Astrocyte of the spinal cord (primary cell): Measurements from ENCODE around the gene GPR84.

ENCODE experiments used
- DNase-seq: peaks from one replicate; pipeline ENCODE4 v3.0.0; 2011; ENCODE audit warnings: low read depth, low spot score
- H3K4me3 ChIP-seq: 2 replicates; pipeline ENCODE4 v1.5.1; 2011; ENCODE audit warnings: low read depth, mild to moderate bottlenecking, low read length, moderate library complexity
- in situ Hi-C: cut with HindIII; loops from 2 replicates; pipeline ENCODE4 v1.10.0; 2017; ENCODE audit warnings: low sequenced_read_pairs
- TF ChIP-seq, protein P1 (sequence below): IDR thresholded peaks from 2 replicates; pipeline ENCODE4 v1.5.1; 2012; ENCODE audit warnings: low read depth, mild to moderate bottlenecking, low read length, inconsistent platforms

Gene GPR84

DNA sequence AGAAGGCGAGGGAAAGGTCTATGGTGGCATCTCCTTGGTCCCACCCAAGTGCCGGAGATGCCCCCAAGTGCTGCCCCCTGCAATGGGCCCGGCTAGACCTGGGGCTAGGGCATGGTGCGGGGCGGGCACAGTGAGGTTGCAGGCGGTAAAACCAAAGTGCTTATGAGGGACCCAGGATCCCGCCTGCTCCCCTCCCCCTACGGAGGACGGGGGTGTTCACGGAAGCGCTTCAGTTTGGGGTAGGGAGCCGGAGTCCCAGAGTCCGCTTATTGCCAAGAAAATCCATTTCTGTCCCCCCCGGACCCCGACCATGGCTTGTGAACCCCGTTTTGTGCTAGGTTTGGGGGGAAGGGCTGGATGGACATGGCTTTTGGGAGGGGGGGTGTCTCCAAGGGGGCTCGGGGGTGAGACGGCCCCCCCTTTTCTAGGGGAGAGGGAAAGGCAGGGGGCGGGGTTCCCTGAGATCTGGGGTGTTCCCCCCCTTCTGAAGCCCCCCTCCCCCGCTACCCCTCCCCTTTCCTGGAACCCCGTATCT is 5.4 kb upstream of the GPR84 start:
- TF ChIP-seq, protein P1, sequence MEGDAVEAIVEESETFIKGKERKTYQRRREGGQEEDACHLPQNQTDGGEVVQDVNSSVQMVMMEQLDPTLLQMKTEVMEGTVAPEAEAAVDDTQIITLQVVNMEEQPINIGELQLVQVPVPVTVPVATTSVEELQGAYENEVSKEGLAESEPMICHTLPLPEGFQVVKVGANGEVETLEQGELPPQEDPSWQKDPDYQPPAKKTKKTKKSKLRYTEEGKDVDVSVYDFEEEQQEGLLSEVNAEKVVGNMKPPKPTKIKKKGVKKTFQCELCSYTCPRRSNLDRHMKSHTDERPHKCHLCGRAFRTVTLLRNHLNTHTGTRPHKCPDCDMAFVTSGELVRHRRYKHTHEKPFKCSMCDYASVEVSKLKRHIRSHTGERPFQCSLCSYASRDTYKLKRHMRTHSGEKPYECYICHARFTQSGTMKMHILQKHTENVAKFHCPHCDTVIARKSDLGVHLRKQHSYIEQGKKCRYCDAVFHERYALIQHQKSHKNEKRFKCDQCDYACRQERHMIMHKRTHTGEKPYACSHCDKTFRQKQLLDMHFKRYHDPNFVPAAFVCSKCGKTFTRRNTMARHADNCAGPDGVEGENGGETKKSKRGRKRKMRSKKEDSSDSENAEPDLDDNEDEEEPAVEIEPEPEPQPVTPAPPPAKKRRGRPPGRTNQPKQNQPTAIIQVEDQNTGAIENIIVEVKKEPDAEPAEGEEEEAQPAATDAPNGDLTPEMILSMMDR = no peak
- no peak for DNase-seq
- in situ Hi-C loops = loop anchor here (25.0 kb wide), 1 partner anchor 157 kb away; no protein-coding TSS in a partner anchor
- peak overlapping the region; percentile 38 for H3K4me3 ChIP-seq

DNA sequence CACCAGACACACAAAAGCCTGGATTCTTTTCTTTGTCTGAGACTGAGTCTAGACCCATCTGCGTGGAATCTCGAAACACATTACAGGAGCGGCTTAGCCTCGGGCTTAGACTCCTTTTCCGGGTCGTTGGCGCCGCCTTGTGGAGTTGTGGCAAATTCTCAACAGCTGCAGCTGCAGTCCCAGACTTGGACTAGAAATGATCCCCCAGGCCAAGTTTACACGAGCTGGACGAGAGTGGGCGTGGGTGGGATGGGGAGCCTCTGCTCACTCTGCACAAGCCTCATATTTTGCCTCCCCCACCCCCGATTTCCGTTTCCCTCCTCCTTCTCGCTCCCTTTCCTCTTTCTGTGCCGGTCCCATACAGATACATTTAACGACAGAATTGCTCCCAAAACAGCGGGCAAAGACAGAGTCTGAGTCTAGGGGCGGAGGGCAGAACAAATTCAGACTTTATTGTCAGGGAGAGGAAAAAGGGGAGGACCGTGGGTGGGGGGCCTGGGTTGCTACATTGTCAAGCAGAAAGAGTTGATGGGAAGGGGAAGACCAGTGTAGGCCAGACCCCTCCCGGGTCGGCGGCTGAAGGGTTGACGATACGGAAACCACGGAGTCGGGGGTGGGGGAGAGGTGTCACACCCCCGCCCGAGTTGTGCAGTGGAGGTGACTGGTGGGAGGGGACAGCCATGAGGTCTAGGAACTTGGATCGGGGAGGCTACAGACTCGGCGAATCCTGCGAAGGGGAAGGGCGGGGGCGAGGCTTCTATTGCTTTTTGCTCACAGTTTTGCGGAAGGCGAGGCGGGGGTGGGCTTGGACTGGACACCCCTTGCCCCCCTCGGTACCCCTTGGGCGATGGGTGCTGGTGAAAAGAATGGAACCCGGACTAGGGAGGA is 4.7 kb upstream of the GPR84 start:
- DNase-seq = peak; percentile 87
- TF ChIP-seq, protein P1 = peak; percentile 95
- no peak overlapping the region for H3K4me3 ChIP-seq
- in situ Hi-C loops = loop anchor here (25.0 kb wide), 1 partner anchor 157 kb away; no protein-coding TSS in a partner anchor

DNA sequence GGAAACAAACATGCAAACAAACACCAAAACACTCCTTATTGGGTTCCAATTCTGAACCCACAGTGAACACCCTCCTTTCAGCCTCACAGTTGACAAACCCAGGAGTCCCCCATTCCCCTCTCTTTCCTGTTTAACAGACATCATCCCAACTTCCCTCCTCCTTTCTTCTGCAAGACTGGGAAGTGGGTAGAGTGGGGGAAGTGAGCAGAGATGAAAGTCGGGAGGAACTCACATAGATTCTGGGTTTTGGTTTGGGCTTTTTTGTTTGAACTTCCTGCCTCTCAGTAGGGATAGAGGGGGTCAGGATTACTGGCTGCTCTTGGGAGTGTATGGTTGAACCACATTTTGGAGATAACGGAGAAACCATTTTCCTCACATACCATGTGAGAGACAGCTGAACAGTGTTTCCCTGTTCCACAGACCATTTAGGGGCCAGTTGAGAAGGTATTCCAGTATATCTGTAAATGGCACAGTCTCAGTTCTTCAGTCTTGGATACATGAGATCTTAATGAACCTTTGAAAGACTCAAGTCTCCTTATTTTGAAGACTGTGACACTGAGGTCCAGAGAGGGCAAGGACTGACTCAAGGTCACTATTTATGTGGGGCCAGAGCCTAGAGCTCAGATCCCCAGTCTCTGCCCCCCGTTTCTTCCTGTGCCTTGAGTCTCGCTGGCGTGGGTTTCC is 3.9 kb upstream of the GPR84 start:
- DNase-seq = no peak
- H3K4me3 ChIP-seq = no peak overlapping the region
- in situ Hi-C loops = loop anchor here (25.0 kb wide), 1 partner anchor 156 kb away; no protein-coding TSS in a partner anchor
- TF ChIP-seq, protein P1 = no peak

DNA sequence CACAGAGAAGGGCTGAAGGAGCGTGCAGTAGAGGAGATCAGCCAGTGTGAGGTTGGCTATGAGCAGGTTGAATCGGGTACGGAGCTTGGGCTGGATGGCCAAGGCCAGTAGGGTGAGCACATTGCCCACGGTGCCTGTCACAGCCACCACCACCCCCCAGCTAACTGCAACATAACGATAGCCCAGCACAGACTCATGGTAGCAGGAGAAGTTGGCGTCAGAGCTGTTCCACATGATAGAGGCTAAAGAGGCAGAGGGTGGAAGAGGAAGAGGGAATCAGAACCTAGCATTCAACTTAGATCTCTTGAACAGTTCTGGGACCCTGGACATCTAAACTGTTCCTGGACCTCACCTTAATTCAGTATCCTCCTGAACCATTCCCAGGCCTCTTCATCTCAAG is 668 bp downstream of the GPR84 start:
- H3K4me3 ChIP-seq = no peak overlapping the region
- in situ Hi-C loops = loop anchor here (25.0 kb wide), 1 partner anchor 151 kb away; no protein-coding TSS in a partner anchor
- DNase-seq = no peak
- TF ChIP-seq, protein P1 = no peak

DNA sequence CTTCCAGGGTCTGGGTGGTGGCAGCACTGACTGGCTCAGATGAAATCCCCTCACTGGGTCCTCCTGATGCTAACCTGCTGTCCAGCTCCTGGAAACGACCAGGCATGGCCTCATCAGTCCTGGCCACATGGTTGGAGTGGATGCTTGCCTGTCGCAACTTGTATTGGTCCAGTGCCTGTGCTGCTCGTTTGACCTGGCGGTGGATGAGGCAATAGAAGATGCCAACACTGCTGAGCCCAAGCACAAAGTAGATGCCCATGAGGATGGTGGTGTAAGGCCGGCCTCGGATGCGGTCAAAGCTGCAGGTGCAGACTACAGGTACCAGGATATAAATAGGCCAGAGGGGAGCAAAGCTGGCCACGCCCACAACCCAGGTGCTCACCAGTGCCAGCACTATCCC is 1.2 kb downstream of the GPR84 start:
- TF ChIP-seq, protein P1 = no peak
- no peak for DNase-seq
- in situ Hi-C loops = loop anchor here (25.0 kb wide), 1 partner anchor 151 kb away; no protein-coding TSS in a partner anchor
- H3K4me3 ChIP-seq = no peak overlapping the region

DNA sequence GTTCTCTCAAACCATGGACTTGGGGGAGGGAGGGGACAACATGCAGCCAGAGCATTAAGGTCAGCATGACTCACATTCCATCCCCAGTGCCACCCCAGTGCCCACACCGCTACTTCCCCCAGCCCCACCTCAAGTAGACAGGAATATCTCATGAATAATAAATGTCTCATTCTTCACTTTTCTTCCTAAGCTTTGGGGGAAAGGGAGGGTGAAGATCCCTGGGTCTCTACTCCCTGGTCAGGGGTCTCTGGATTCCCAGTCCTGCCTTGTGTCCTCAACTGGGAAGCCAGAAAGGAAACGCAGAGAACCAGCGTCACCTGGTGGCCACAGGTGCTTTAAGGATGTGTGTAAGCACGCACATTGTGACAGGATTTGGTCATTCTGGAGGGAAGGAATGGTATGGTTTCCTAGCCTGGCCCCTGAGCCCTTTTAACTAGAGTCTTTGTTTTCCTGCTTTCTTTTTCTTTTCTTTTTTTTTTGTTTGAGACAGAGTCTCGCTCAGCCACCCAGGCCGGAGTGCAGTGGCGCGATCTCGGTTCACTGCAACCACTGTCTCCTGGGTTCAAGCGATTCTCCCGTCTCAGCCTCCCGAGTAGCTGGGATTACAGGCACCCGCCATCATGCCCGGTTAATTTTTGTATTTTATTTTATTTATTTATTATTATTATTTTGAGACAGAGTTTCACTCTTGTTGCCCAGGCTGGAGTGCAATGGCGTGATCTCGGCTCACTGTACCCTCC is 3.4 kb downstream of the GPR84 start:
- H3K4me3 ChIP-seq = no peak overlapping the region
- TF ChIP-seq, protein P1 = peak; percentile 91
- DNase-seq = peak; percentile 83
- in situ Hi-C loops = loop anchor here (25.0 kb wide), 1 partner anchor 149 kb away; no protein-coding TSS in a partner anchor
